Endothelial cell of umbilical vein (primary cell): ENCODE measurements around the gene TIPIN.

Experiments used
- CTCF ChIP-seq, 2 donors: IDR thresholded peaks; 1 replicate in 1 of 2; 2 replicates in 1 of 2; pipeline ENCODE4 v1.5.1; 2011; ENCODE audit warnings: low read length in 2 of 2, mild to moderate bottlenecking in 2 of 2, moderate library complexity in 2 of 2, control low read depth in 1 of 2, inconsistent platforms in 1 of 2, low read depth in 1 of 2; ENCODE audit not compliant: insufficient read depth in 1 of 2; ENCODE audit errors: extremely low read depth in 1 of 2
- MAX ChIP-seq: IDR thresholded peaks from 2 replicates; pipeline ENCODE4 v1.6.1; 2011; ENCODE audit not compliant: insufficient read depth, insufficient read length
- POLR2A ChIP-seq: IDR thresholded peaks from 2 replicates; pipeline ENCODE4 v1.6.1; 2012; ENCODE audit warnings: low read depth, mild to moderate bottlenecking, control low read depth, low read length
- POLR2AphosphoS5 ChIP-seq: IDR thresholded peaks from 2 replicates; pipeline ENCODE4 v1.6.1; 2012; ENCODE audit warnings: low read depth, mild to moderate bottlenecking, control low read depth, low read length, moderate library complexity; ENCODE audit not compliant: insufficient read depth

- TF ChIP-seq CTCF (IDR thresholded peaks at IDR 0.05; ENCODE audit: extremely low read depth in 1 of 2, insufficient read depth in 1 of 2, low read depth in 1 of 2, low read length in 2 of 2) (no peak), POLR2A (no peak), MAX (no peak), POLR2AphosphoS5 (no peak)
Measured at GRCh38 chr15:66288093-66288492, 68.4 kb downstream of the TIPIN start.
